SK-N-MC (cell line): ENCODE results near the gene PTH2.

Experiments used
- EZH2 ChIP-seq: fragments of 200-600 bp; sonication (generic); IDR thresholded peaks from one replicate; pipeline ENCODE4 v1.6.1; 2017; ENCODE audit warnings: antibody characterized with exemption
- FOXP2 ChIP-seq: optimal IDR thresholded peaks from 2 replicates; pipeline ENCODE3; 2011; ENCODE audit warnings: mild to moderate bottlenecking, moderate library complexity; ENCODE audit not compliant: insufficient read depth; ENCODE audit errors: extremely low read length, control extremely low read depth
- POLR2AphosphoS5 ChIP-seq: IDR thresholded peaks from 2 replicates; pipeline ENCODE4 v1.6.1; 2012; ENCODE audit warnings: mild to moderate bottlenecking, low read depth, low read length, borderline replicate concordance

GRCh38 chr19:49461656-49462055, 38.4 kb upstream of the PTH2 start:
- TF ChIP-seq EZH2: no peak
- no peak for TF ChIP-seq POLR2AphosphoS5
- no peak for TF ChIP-seq FOXP2
